SK-MEL-5 (cell line): Measurements from ENCODE around the gene BCOR. TPM values are rescaled to one million over a fixed set of nuclear protein-coding genes. Genes with fewer than 3 reads are reported as not detected.

ENCODE experiments used
- DNase-seq: peaks from one replicate; pipeline ENCODE4 v3.0.0-alpha.2; 2016; ENCODE audit warnings: low read depth, low spot score
- in situ Hi-C: cut with HindIII; loops from 2 replicates; pipeline ENCODE4 v1.10.0; 2016; ENCODE audit warnings: low sequenced_read_pairs, high pct_unique_total_duplicates, low pct_unique_long_range_greater_than_20kb
- polyA plus RNA-seq, 2 experiments: library from polyadenylated mRNA; depleted of rRNA; stranded (reverse); fragments of >200 nt; gene quantifications; 2 replicates each; pipeline ENCODE4 v1.2.3, GENCODE V29; 2015
- total RNA-seq: library from RNA; depleted of rRNA; stranded (reverse); fragments of >200 nt; shearing (Covaris generic); gene quantifications from 2 replicates; pipeline ENCODE4 v1.2.3, GENCODE V29; 2014; rRNA removed

BCOR gene
- 21.2 and 24.3 TPM in 2 replicates for total RNA-seq
- 29.3 and 41.3 TPM in 2 replicates for polyA plus RNA-seq (2015; cell fraction: cytosol; rRNA removed)
- 14.4 and 20.7 TPM in 2 replicates for polyA plus RNA-seq (2015; cell fraction: nucleus; rRNA removed)

GRCh38 chrX:40097504-40098263 is at the start of gene BCOR:
TSS of gene BCOR (minus strand) at chrX:40097958. CDS start at chrX:40077929, 20,029 bp downstream.
- in situ Hi-C loops, result no loop called here
- DNase-seq, result peak; percentile 42

- in situ Hi-C loops, result no loop called here
- DNase-seq, result no peak
Observed at GRCh38 chrX:40147126-40147952, 49.6 kb upstream of the BCOR start.

- DNase-seq, result peak; percentile 51
- in situ Hi-C loops, result no loop called here
Observed at GRCh38 chrX:40146262-40147125, 48.7 kb upstream of the BCOR start.

- in situ Hi-C loops, result no loop called here
- no peak for DNase-seq
Observed at GRCh38 chrX:40145923-40146261, 48.1 kb upstream of the BCOR start.

GRCh38 chrX:40145001-40145922 is 47.5 kb upstream of the BCOR start:
- DNase-seq, result no peak
- in situ Hi-C loops, result no loop called here

- in situ Hi-C loops, result no loop called here
- DNase-seq, result no peak
Observed at GRCh38 chrX:40144576-40144975, 46.8 kb upstream of the BCOR start.

- no peak for DNase-seq
- in situ Hi-C loops, result no loop called here
Observed at GRCh38 chrX:40143987-40144386, 46.2 kb upstream of the BCOR start.

GRCh38 chrX:40143001-40143400 is 45.2 kb upstream of the BCOR start:
- in situ Hi-C loops, result no loop called here

GRCh38 chrX:40142417-40142816 is 44.7 kb upstream of the BCOR start:
- in situ Hi-C loops, result no loop called here
- DNase-seq, result no peak

More at GRCh38 chrX:40143001-40143400, 45.2 kb upstream of the BCOR start:
- DNase-seq, result no peak

GRCh38 chrX:40140706-40141499 is 43.1 kb upstream of the BCOR start:
- peak; percentile 44 for DNase-seq
- in situ Hi-C loops, result no loop called here

GRCh38 chrX:40132751-40133150 is 35.0 kb upstream of the BCOR start:
- DNase-seq, result no peak
- in situ Hi-C loops, result no loop called here

GRCh38 chrX:40131654-40132337 is 34.0 kb upstream of the BCOR start:
- no peak for DNase-seq
- in situ Hi-C loops, result no loop called here

GRCh38 chrX:40130207-40130606 is 32.4 kb upstream of the BCOR start:
- in situ Hi-C loops, result no loop called here
- DNase-seq, result no peak

GRCh38 chrX:40127052-40127451 is 29.3 kb upstream of the BCOR start:
- no peak for DNase-seq
- in situ Hi-C loops, result no loop called here

GRCh38 chrX:40122487-40122886 is 24.7 kb upstream of the BCOR start:
- in situ Hi-C loops, result no loop called here

GRCh38 chrX:40121618-40122017 is 23.9 kb upstream of the BCOR start:
- in situ Hi-C loops, result no loop called here
- no peak for DNase-seq

More at GRCh38 chrX:40122487-40122886, 24.7 kb upstream of the BCOR start:
- DNase-seq, result no peak
